Neuronal stem cell (in vitro differentiated cells): ENCODE results near the gene ZNRF1.

Experiments
- DNase-seq: peaks from one replicate; pipeline ENCODE4 v3.0.0-alpha.2; 2013; ENCODE audit warnings: low spot score
- H2AFZ ChIP-seq: one replicate; pipeline ENCODE4 v1.6.1; 2013; ENCODE audit warnings: mild to moderate bottlenecking, low read length, inconsistent platforms
- H2AK5ac ChIP-seq: 2 replicates; pipeline ENCODE4 v1.6.1; 2013; ENCODE audit warnings: low read depth, mild to moderate bottlenecking, inconsistent platforms, low read length, moderate library complexity, mixed read lengths
- H2BK120ac ChIP-seq: 2 replicates; pipeline ENCODE4 v1.6.1; 2013; ENCODE audit warnings: low read depth, mild to moderate bottlenecking, inconsistent platforms, low read length, moderate library complexity, mixed read lengths
- H2BK12ac ChIP-seq: one replicate; pipeline ENCODE4 v1.6.1; 2013; ENCODE audit warnings: low read length, inconsistent platforms
- H2BK15ac ChIP-seq: 2 replicates; pipeline ENCODE4 v1.6.1; 2013; ENCODE audit warnings: mild to moderate bottlenecking, low read length, inconsistent platforms, mixed read lengths
- H2BK5ac ChIP-seq: one replicate; pipeline ENCODE4 v1.6.1; 2013; ENCODE audit warnings: inconsistent platforms, mild to moderate bottlenecking, low read length, moderate library complexity
- H3K14ac ChIP-seq: one replicate; pipeline ENCODE4 v1.6.1; 2013; ENCODE audit warnings: low read length, inconsistent platforms
- H3K18ac ChIP-seq: 2 replicates; pipeline ENCODE4 v1.6.1; 2013; ENCODE audit warnings: low read length, inconsistent platforms
- H3K23ac ChIP-seq: 2 replicates; pipeline ENCODE4 v1.6.1; 2013; ENCODE audit warnings: low read depth, mild to moderate bottlenecking, mixed read lengths, low read length, inconsistent platforms; ENCODE audit not compliant: poor library complexity
- H3K27ac ChIP-seq: replicated peaks from 3 replicates; pipeline ENCODE4 v1.5.1; 2013; ENCODE audit warnings: low read length, inconsistent platforms
- H3K27me3 ChIP-seq, 3 experiments: 2 replicates each; pipeline ENCODE4 v1.6.1; 2013; ENCODE audit warnings: low read length in 3 of 3, mild to moderate bottlenecking in 2 of 3, inconsistent platforms in 1 of 3, low read depth in 1 of 3, mixed read lengths in 1 of 3, moderate library complexity in 1 of 3; ENCODE audit not compliant: control insufficient read depth in 3 of 3, insufficient read depth in 3 of 3
- H3K36me3 ChIP-seq, 2 donors: replicated peaks in 1 of 2; 2 replicates each; pipeline ENCODE4 v1.6.1; 2013; ENCODE audit warnings: low read length in 2 of 2; ENCODE audit not compliant: control insufficient read depth in 2 of 2, insufficient read depth in 2 of 2
- H3K4ac ChIP-seq: 2 replicates; pipeline ENCODE4 v1.6.1; 2013; ENCODE audit warnings: inconsistent platforms, mild to moderate bottlenecking, low read length, moderate library complexity
- H3K4me1 ChIP-seq, 2 donors: 1 replicate in 1 of 2; 2 replicates in 1 of 2; pipeline ENCODE4 v1.6.1; 2013; ENCODE audit warnings: low read length in 2 of 2, low read depth in 1 of 2; ENCODE audit not compliant: control insufficient read depth in 2 of 2, insufficient read depth in 1 of 2
- H3K4me2 ChIP-seq: one replicate; pipeline ENCODE4 v1.6.1; 2013; ENCODE audit warnings: mild to moderate bottlenecking, low read length, inconsistent platforms; ENCODE audit not compliant: insufficient read depth, poor library complexity, severe bottlenecking
- H3K4me3 ChIP-seq, 2 donors: 2 replicates each; pipeline ENCODE4 v1.5.1; 2013; ENCODE audit warnings: low read length in 2 of 2, mild to moderate bottlenecking in 2 of 2, inconsistent platforms in 1 of 2, moderate library complexity in 1 of 2
- H3K79me1 ChIP-seq: one replicate; pipeline ENCODE4 v1.6.1; 2013; ENCODE audit warnings: low read depth, mild to moderate bottlenecking, inconsistent platforms, low read length, moderate library complexity
- H3K9ac ChIP-seq: one replicate; pipeline ENCODE4 v1.6.1; 2013; ENCODE audit warnings: mild to moderate bottlenecking, low read depth, low read length, inconsistent platforms; ENCODE audit not compliant: poor library complexity
- H3K9me3 ChIP-seq, 2 donors: replicated peaks in 1 of 2; 2 replicates each; pipeline versions ENCODE3 to v1.6.1; 2013; ENCODE audit warnings: low read length in 2 of 2, mild to moderate bottlenecking in 2 of 2, inconsistent platforms in 1 of 2, low read depth in 1 of 2, mixed read lengths in 1 of 2, moderate library complexity in 1 of 2; ENCODE audit not compliant: control insufficient read depth in 2 of 2, insufficient read depth in 1 of 2
- H4K8ac ChIP-seq: one replicate; pipeline ENCODE4 v1.6.1; 2013; ENCODE audit warnings: low read depth, mild to moderate bottlenecking, inconsistent platforms, low read length, moderate library complexity
- H4K91ac ChIP-seq: one replicate; pipeline ENCODE4 v1.6.1; 2013; ENCODE audit warnings: low read length, low read depth, mild to moderate bottlenecking, inconsistent platforms; ENCODE audit not compliant: poor library complexity
- WGBS, 2 donors: extraction: QIAGEN DNeasy Blood & Tissue Kit; methylation state at CpG; one replicate each; pipeline ENCODE4 v1.1.7; 2013; ENCODE audit warnings: missing lambda C conversion rate in 2 of 2, mixed read lengths in 1 of 2; ENCODE audit not compliant: insufficient read length in 2 of 2, insufficient replicate concordance in 1 of 2; ENCODE audit errors: extremely low coverage in 2 of 2; 5-methylcytosine and 5-hydroxymethylcytosine counted together

The ZNRF1 gene

DNA sequence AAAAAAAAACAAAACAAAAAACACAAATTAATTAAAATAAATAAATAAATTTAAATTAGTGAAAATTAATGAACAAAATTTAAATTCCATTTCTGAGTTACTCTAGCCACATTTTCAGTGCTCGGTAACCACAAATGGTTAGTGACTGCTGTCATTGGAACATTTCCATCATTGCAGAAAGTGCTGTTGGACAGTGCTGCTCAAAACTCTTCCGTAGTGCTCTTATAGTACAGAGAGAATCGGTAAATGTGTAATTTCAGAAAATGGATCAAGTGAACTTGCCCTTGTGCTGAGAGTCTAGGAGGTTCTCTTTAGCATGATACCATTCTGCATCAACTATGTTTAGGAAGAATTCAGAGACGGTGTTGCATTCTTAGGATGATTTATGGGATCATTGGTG lies 23.7 kb downstream of the ZNRF1 start:
- no peaks in the 10 kb centered on the region for H3K4me1 ChIP-seq
- no peak overlapping the region for H3K27ac ChIP-seq
- no peak overlapping the region for H3K4ac ChIP-seq
- no CpG with 5 or more reads among the region's 4 CpGs for WGBS, 2 donors
- no peak overlapping the region for H4K8ac ChIP-seq
- H2BK120ac ChIP-seq: no peak overlapping the region
- H3K36me3 ChIP-seq: peaks cover 2 to 5% of the 10 kb centered on the region in 2 donors
- H3K4me2 ChIP-seq: no peak overlapping the region
- no peak overlapping the region for H2BK5ac ChIP-seq
- no peaks in the 10 kb centered on the region for H3K27me3 ChIP-seq
- DNase-seq: no peak
- no peak overlapping the region for H2AFZ ChIP-seq
- no peak overlapping the region for H3K14ac ChIP-seq
- H2AK5ac ChIP-seq: no peak overlapping the region
- H3K23ac ChIP-seq: no peak overlapping the region
- no peak overlapping the region for H2BK12ac ChIP-seq
- no peak overlapping the region for H3K4me3 ChIP-seq
- no peak overlapping the region for H2BK15ac ChIP-seq
- H3K79me1 ChIP-seq: peaks cover 2% of the 10 kb centered on the region
- no peak overlapping the region for H3K9ac ChIP-seq
- H3K9me3 ChIP-seq: peaks cover 2 to 27% of the 10 kb centered on the region in 2 donors
- no peak overlapping the region for H3K18ac ChIP-seq
- H4K91ac ChIP-seq: no peak overlapping the region

GRCh38 chr16:75023009-75023408 lies 24.2 kb downstream of the ZNRF1 start:
- Histone ChIP-seq H2AFZ (no peak overlapping the region), H2BK15ac (no peak overlapping the region), H2AK5ac (no peak overlapping the region), H2BK12ac (no peak overlapping the region), H3K27ac (no peak overlapping the region), H2BK5ac (no peak overlapping the region), H2BK120ac (no peak overlapping the region), H3K9me3 (peaks cover 2 to 27% of the 10 kb centered on the region in 2 donors), H3K27me3 (no peaks in the 10 kb centered on the region), H3K18ac (no peak overlapping the region), H3K4ac (no peak overlapping the region), H3K14ac (no peak overlapping the region), H3K79me1 (peaks cover 2% of the 10 kb centered on the region), H3K4me3 (no peak overlapping the region), H3K4me1 (no peaks in the 10 kb centered on the region), H3K9ac (no peak overlapping the region), H3K23ac (no peak overlapping the region), H4K8ac (no peak overlapping the region), H4K91ac (no peak overlapping the region), H3K36me3 (peaks cover 2 to 5% of the 10 kb centered on the region in 2 donors), H3K4me2 (no peak overlapping the region)
- no CpG with 5 or more reads among the region's 2 CpGs for WGBS, 2 donors
- DNase-seq: no peak

- Histone ChIP-seq H3K27me3 (no peaks in the 10 kb centered on the region), H3K4me2 (no peak overlapping the region), H4K8ac (no peak overlapping the region), H2BK15ac (no peak overlapping the region), H2AK5ac (no peak overlapping the region), H3K27ac (no peak overlapping the region), H3K9me3 (peaks cover 2 to 27% of the 10 kb centered on the region in 2 donors), H3K4me1 (no peaks in the 10 kb centered on the region), H3K36me3 (peaks cover 2 to 5% of the 10 kb centered on the region in 2 donors), H2BK120ac (no peak overlapping the region), H2BK5ac (no peak overlapping the region), H3K9ac (no peak overlapping the region), H3K18ac (no peak overlapping the region), H2BK12ac (no peak overlapping the region), H3K4ac (no peak overlapping the region), H3K23ac (no peak overlapping the region), H3K79me1 (peaks cover 2% of the 10 kb centered on the region), H3K4me3 (no peak overlapping the region), H3K14ac (no peak overlapping the region), H4K91ac (no peak overlapping the region), H2AFZ (no peak overlapping the region)
- no peak for DNase-seq
- WGBS, 2 donors: no CpG with 5 or more reads among the region's 3 CpGs
These were observed 25.4 kb downstream of the ZNRF1 start for GRCh38 chr16:75024182-75024581.

- no peak for DNase-seq
- no peak overlapping the region for H3K18ac ChIP-seq
- peaks cover 2% of the 10 kb centered on the region for H3K79me1 ChIP-seq
- no CpG with 5 or more reads among the region's 4 CpGs for WGBS, 2 donors
- no peaks in the 10 kb centered on the region for H3K27me3 ChIP-seq
- H3K4ac ChIP-seq: no peak overlapping the region
- H3K4me2 ChIP-seq: no peak overlapping the region
- H3K4me1 ChIP-seq: no peaks in the 10 kb centered on the region
- H4K8ac ChIP-seq: no peak overlapping the region
- H3K14ac ChIP-seq: no peak overlapping the region
- H2AK5ac ChIP-seq: no peak overlapping the region
- no peak overlapping the region for H3K23ac ChIP-seq
- no peak overlapping the region for H3K9ac ChIP-seq
- H2BK12ac ChIP-seq: no peak overlapping the region
- H2BK15ac ChIP-seq: no peak overlapping the region
- no peak overlapping the region for H3K4me3 ChIP-seq
- H4K91ac ChIP-seq: no peak overlapping the region
- H3K9me3 ChIP-seq: peaks cover 2 to 26% of the 10 kb centered on the region in 2 donors
- H2BK120ac ChIP-seq: no peak overlapping the region
- no peak overlapping the region for H2BK5ac ChIP-seq
- peaks cover 2 to 5% of the 10 kb centered on the region in 2 donors for H3K36me3 ChIP-seq
- H2AFZ ChIP-seq: no peak overlapping the region
- H3K27ac ChIP-seq: no peak overlapping the region
These were observed 25.8 kb downstream of the ZNRF1 start for GRCh38 chr16:75024594-75024993.
